Measurements from ENCODE around the gene LEMD1. TPM values are rescaled to one million over a fixed set of nuclear protein-coding genes. Genes with fewer than 3 reads are reported as not detected.

LEMD1 gene
- polyA plus RNA-seq, 12 donors: 0.29 TPM; not detected in 11

DNA sequence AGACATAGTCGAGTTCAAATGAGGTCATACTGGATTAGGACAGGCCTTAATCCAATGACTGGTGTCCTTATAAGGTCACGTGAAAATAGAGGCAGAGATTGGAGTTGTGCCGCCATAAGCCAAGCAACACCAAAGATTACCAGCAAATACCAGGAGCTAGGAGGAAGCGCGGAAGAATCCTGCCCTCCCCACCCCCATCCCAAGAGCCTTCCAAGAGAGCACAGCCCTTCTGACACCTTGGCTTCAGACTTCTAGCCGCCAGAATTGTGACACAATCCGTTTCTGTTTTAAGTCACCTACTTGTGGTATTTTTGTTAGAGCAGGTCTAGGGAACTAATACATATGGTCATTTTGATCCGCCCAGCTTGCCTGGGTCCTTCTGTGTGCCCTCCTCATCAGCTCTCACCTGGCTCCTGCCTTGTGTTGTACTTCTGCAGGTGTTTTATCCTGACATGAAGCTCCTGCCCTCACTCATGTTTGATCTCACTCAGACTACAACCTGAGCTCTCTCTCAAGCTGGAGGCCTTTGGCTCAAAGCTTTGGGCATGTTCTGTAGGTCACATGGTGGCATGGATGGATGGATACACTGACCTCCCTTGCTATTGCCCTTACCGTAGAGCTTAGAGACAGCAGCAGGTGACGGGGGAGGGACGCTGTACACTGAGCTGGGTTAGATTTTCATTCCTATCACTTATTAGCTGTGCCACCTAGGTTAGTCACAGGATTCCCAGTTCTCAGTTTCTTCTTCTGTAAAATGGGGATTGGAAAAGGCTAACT, 89.7 kb downstream of the LEMD1 start:
- no peak for DNase-seq

Other genes with a start within 250 kb of the LEMD1 start
- gene DSTYK, start 210.4 kb downstream of the LEMD1 start, polyA plus RNA-seq (ENCODE audit: insufficient read length in 12 of 12): 1 to 10 TPM in 11 of 12 donors, not detected in 1; 6.0 to 9.3 (median 8.1) TPM
- gene TMCC2, start 194.1 kb downstream of the LEMD1 start, polyA plus RNA-seq (ENCODE audit: insufficient read length in 12 of 12): 10 to 100 TPM in 5 of 12 donors, 1 to 10 TPM in 6, not detected in 1; 6.6 to 21.3 (median 10.0) TPM
- gene NUAK2, start 100.3 kb downstream of the LEMD1 start, polyA plus RNA-seq (ENCODE audit: insufficient read length in 12 of 12): 1 to 10 TPM in 1 of 12 donors, under 1 TPM in 9, not detected in 2; 0.25 to 1.8 (median 0.69) TPM
- gene KLHDC8A, start 65.1 kb downstream of the LEMD1 start, polyA plus RNA-seq (ENCODE audit: insufficient read length in 12 of 12): 1 to 10 TPM in 1 of 12 donors, under 1 TPM in 9, not detected in 2; 0.17 to 1.0 (median 0.38) TPM
- gene BLACAT1, start 34.0 kb upstream of the LEMD1 start, polyA plus RNA-seq (ENCODE audit: insufficient read length in 12 of 12): under 1 TPM in 1 of 12 donors, not detected in 11; 0.12 TPM
- gene CDK18, start 82.6 kb upstream of the LEMD1 start, polyA plus RNA-seq (ENCODE audit: insufficient read length in 12 of 12): 10 to 100 TPM in 4 of 12 donors, 1 to 10 TPM in 7, not detected in 1; 5.2 to 14.5 (median 8.0) TPM
- gene ELK4, start 210.0 kb upstream of the LEMD1 start, polyA plus RNA-seq (ENCODE audit: insufficient read length in 12 of 12): 10 to 100 TPM in 11 of 12 donors, not detected in 1; 13.3 to 25.8 (median 19.9) TPM

Data from muscle of arm (tissue), 12 donors.